C4-2B (cell line): Measurements from ENCODE around the gene ZDHHC16.

Source experiments
- CTCF ChIP-seq: fragments of 450-650 bp; conservative IDR thresholded peaks from 2 replicates; pipeline ENCODE4 v1.5.1; 2017; ENCODE audit warnings: mild to moderate bottlenecking
- ZFX ChIP-seq: fragments of 450-650 bp; IDR thresholded peaks from 2 replicates; pipeline ENCODE4 v1.6.1; 2017

GRCh38 chr10:97464226-97464625, 18.3 kb downstream of the ZDHHC16 start:
- no peak for TF ChIP-seq CTCF
- no peak for TF ChIP-seq ZFX
